Activated naive CD4-positive, alpha-beta T cell treated with Interleukin-2 at 50 U/mL for 16 hours (primary cell): ENCODE results near the gene JMJD6.
"Not testable (repeated sequence)": the region's sequence is repeated elsewhere in the genome, so short reads cannot be mapped to it uniquely, and the experiment has no call there.

ENCODE experiments used
- DNase-seq: peaks from one replicate; pipeline ENCODE4 v3.0.0-alpha.2; 2020

The JMJD6 gene

DNA sequence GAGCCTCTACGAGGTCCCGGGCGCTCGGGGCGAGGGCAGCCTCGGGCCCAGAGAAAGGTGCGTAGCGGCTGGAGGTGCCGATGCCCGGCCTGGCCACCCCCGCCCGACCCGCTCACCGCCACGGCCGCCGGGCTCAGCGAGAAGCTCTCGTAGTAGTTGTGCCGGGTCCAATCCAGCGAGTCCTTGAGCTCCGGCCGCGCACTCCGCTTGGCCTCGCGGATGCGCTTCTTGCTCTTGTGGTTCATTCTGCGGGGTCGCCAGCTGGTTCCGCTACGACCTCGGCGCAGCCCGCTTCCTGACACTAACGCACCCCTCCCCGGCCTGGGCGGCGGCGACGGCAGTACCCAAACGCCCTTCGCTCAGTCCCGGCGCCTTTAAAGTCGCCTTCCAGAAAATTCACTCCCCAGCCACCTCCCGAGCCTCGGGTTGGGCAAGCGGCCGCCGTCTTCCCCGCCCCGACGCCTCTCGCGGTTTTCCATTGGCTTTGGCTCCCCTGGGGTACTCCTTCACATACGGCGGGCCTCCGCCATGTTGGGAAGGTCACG lies at the start of gene JMJD6:
Gene JMJD6 (minus strand): TSS at position 376 of the 545 bp plus-strand sequence. CDS start 131 bp downstream, at position 245.
- peak; percentile 96 for DNase-seq

DNA sequence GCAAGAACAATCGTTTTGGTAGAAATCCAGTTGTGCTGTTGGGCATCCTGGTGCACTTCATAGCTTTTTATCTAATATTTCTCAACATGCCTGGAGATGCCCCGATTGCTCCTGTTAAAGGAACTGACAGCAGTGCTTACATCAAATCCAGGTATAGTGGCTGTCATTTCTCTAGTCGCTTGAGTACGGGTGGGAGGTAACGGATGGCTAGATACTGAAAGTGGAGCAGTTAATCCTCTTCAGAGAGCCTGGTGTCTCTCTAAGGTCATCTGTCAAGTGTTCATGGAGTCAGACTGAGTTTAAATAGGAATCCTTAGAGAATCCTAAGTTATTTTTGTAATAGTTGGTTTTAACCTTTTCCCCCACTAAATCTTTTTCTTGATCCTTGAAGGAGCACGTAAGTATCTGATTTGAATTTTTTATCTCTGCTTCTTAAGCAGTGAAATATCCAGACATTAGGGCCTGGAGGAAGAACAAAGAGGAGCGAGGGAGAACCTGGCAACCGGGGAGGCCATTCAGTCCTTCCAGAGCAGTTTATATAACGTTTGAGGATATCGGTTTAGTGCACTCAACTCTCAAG lies 48.7 kb upstream of the JMJD6 start:
- DNase-seq = no peak

DNA sequence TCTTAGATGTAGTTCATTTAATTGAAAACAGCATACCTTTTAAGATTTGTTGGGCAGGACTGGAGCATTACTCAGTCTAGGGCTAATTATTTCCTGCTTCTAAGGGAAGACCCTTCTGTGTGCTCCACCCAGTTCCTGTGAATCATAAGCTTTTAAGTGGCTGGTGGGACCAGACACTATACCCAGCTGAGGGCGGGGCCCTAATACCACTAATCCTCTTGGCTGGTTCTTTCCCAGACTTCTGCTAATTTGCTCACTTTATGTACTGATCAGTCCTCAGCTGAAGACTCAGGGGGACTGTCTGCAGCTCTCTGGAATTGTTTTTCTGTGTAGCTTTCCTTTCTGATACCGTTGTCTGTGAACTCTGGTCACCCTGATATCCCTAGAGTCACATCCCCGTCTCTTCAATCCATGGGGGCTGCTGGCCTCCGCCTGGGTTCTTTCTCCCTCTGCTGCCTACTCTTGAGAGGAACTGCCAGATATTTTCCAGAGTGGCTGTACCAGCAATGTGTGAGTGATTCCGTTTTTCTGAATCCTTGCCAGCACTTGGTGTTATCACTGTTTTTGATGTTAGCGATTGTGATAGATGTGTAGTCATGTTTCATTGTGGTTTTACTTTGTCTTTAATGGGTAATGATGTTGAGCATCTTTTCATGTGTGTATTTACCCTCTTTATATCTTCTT lies 46.6 kb upstream of the JMJD6 start:
- DNase-seq = peak; percentile 60

DNA sequence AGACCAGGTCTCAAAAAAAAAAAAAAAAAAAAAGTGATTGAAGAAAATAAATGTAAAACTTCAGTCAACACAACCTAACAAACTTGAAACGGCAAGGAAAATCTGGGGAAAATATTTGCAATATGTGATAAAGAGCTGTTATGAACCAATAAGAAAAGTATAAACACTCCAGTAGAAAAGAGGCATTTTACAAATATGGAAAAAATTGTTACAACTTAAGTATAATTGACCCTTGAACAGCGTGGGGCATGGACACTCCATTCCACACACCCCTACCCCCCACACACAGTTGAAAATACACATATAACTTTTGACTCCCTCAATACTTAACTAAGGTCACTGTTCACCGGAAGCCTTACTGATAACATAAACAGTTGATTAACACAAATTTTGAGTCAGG lies 32.2 kb upstream of the JMJD6 start:
- no peak for DNase-seq

DNA sequence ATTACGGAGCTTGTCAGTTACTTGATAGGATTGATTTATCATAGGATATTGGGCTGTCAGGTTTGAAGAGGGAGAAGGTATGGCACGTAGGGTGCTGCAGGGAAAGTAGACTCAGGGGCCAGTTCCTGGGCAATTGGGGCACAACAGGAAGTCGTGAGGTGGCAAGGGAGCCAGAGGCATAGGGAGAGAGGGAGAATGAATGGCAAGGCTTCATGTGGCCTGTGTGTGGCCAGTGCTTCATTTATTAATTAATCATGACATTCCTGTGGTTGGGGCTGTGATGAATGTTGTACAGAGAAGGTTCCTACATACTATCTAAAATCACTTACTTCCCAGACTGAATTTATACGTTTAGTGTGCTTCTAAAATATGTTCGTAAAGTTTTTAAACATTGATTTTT lies 30.9 kb upstream of the JMJD6 start:
- no peak for DNase-seq

DNA sequence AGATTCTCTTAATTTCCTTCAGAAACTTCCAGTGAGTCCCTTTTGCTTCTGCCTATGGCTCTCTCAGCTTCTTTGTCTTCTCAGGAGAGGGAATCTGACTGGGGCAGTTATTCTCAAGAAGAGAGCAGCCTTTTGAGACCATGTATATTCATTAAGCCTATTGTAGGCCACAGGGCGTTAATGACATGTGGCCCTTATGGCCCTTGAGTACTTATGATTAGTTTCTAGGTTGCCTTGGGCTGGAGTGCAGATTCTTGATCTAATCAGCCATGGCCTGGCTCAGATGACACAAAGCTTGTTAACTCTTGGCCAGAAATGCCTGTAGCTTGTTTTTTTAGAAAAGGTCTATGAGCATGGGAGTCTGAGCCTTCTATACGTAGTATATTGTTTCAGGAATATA lies 28.9 kb upstream of the JMJD6 start:
- no peak for DNase-seq

DNA sequence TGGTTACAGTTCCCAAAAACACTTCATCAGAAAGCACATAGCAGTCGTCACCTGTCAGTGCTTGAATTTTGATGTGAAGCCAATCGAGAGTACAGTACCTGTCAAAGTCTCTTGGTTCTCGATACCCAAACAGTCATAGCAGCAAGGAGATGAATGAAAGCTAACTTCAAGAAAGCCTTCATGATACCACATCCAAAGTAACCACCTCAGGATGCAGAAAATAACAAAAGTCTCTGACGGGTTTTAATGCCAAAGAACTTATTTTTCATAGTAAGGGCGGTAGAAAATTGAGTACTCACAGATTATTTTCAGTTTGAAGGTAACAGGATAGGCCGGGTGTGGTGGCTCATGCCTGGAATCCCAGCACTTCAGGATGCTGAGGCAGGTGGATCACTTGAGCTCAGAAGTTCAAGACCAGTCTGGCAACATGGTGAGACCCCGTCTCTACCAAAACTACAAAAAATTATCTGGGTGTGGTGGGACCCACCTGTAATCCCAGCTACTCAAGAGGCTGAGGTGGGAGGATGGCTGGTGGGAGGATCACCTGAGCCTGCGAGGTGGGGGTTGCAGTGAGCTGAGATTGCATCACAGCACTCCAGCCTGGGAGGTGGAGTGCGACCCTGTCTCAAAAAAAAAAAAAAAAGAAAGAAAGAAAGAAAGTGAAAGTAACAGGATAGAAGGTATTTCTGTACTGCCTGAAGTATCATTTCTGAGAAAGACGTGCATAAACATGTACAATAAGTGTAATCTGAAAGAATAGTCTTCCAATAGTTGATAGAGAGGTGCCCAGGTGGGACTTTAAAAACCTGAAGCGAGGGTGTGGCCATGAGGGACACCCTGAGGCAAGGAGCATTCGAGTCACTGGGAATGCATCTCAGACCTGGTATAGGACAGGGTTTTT lies 26.9 kb upstream of the JMJD6 start:
- DNase-seq = peak; percentile 14

DNA sequence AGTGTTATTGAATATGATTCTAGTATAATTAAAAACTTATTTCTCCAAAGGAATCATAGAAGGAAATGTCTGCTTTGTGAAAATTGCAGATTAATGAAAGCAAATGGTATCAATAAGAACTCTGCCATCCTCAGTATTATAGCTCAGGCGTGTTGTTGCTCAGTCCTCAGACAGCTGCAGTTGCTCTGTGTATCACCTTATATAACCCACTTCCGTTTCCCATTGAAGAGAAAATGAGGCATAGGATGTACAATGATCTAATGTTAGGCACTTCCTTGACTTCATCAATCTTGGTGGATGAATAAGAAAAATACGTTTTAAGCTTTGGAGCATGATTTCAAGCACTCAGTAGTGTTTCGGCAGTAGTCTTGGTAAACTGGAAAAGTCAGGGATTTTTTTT lies 25.6 kb upstream of the JMJD6 start:
- DNase-seq = no peak

DNA sequence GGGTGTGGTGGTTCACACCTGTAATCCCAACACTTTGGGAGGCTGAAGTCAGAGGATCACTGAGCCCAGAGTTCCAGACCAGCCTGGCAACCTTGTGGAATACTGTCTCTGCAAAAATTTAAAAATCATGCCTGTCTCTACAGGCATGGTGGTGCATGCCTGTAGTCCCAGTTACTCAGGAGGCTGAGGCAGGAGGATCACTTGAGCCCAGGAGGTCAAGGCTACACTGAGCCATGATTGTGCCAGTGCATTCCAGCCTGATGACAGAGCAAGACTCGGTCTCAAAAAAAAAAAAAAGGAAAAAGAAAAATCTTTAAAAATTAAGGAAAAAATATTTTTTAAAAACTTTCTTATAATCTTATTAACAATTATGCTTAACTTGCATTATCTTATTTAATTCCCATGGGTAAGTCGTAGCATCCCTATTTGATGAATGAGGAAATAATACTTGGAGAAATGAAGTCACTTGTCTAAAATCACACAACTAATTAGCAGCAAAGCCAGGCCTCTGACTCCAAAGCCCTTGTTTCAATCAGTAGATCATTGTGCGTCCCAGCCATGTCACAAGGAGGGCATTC lies 25.1 kb upstream of the JMJD6 start:
- no peak for DNase-seq

DNA sequence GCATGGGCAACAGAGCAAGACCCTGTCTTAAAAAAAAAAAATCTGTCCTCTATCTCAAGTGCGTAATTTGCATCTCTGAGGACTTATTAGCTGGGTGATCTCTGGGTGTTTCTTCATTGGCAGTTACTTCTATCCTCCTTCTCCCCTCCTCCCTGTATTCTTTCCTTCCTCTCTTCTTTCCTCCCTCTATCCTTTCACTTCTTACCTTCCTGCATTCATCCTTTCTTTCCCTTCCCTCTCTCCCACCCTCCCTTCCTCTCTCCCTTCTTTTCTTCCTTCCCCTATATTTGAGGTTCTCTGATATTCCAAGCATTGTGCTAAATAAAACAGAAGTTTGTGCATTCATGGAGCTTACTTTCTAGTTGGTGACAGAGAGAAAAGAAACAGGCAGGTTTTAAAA lies 22.3 kb upstream of the JMJD6 start:
- no peak for DNase-seq

DNA sequence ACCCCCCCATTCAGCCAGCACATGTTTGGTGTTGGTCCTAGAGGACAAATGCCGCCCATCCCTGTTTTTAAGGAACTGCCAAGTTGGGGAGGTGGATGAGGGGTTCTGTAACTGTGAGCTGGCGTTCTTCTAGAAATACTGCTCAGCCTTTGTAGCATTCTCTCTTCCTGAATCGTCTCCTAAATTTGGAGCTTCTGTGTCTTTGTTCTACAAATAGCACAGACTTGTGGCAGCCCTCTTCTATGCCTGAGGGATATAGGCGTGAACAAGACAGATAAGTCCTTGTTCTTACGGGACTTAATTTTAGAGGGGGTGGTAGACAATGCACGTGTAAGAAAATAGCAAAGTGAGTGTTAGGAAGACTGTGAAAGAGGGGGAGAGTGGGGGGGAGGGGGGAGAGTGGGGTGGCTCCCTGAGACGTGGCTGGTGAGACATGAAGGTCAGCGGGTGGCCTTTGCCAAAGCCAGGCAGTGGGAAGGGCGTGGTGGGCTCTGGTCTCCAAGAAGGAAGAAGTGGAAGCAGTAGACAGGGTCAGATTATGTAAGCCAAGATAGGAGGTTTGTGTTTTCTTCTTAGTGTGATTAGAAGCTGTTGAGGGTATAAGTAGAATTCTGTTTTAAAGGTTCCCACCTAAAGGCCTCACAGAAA lies 21.4 kb upstream of the JMJD6 start:
- DNase-seq = no peak

DNA sequence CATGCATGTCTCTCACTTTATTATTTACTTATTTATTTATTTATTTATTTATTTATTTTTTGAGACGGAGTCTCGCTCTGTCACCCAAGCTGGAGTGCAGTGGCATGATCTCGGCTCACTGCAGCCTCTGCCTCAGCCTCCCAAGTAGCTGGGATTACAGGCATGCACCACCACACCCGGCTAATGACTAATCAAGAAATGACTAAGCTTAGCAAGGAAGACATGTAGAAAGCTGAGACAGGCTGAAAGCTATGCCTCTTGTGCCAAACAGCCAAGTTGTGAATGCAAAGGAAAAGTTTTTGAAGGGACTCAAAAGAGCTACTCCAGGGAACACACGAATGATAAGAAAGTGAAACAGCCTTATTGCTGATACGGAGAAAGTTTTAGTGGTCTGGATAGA lies 19.4 kb upstream of the JMJD6 start:
- DNase-seq = not testable (repeated sequence)

DNA sequence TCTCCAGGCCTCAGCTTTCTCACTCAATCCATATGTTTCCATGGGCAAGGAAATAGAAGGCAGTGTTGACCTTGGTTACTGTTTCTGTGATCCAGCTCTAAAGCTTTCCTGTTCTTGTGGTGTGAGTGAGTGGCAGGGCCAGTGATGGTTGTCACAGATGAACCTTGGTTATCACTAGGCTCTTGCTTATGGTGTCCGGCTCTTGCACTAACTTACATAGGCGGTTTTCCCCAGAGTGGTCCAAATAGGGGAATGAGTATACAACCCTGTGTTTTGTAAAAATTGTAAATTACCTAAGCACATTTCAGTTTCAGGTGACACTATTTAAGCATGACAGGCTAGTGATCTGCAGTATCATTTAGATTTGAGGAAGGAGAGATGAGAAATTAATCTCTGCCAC lies 18.3 kb upstream of the JMJD6 start:
- no peak for DNase-seq

DNA sequence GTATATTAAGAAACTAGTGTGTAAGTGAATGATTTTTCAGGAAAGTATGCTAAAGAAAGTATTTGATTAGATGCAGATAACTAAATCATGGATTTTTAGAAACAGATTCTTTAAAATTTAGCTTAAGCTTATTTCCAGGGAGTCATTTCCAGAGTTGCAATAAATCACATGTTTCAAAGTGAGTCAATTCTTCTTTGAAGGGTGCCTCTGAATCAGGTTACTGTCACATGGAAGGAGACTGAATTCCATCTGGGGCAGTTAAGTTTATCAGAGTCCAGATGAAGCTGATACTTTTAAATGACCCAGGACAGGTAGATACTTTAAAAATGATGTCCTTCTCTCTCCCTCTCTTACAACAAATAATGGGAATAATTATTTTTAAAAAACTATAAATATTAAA lies 16.6 kb upstream of the JMJD6 start:
- no peak for DNase-seq

DNA sequence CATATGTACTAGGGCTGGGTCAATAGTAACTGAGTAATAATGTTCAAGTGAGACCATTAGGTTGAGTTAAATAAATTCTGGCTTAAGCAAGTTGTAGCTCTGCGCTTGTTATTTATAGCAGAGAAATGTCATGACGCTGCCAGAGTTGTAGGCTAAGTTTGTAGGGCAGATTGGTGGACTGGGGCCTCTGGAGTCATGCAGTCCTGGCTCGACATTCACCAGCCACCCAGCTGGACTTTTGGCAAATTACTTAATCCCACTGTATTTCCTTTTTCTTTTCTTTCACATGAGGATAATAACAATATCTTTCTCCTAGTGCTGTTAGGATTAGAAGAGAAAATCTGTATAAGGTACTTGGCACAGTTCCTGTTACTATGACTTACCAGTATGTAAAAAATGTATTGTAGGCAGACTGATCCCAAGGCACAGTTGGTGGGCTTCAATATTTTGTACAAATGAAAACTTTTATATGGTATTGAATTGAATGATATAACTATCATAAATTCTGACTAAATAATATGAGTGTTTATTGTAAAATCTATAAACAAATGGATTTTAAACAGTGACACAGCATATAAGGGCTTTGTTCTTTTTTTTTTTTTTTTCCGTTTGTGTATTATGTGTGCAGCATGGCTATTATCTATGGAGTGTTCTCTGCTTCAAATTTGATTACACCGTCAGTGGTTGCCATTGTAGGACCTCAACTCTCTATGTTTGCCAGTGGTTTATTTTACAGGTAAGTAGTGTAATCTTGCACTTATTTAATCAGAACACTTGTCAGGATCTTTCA lies 14.1 kb upstream of the JMJD6 start:
- DNase-seq = no peak

DNA sequence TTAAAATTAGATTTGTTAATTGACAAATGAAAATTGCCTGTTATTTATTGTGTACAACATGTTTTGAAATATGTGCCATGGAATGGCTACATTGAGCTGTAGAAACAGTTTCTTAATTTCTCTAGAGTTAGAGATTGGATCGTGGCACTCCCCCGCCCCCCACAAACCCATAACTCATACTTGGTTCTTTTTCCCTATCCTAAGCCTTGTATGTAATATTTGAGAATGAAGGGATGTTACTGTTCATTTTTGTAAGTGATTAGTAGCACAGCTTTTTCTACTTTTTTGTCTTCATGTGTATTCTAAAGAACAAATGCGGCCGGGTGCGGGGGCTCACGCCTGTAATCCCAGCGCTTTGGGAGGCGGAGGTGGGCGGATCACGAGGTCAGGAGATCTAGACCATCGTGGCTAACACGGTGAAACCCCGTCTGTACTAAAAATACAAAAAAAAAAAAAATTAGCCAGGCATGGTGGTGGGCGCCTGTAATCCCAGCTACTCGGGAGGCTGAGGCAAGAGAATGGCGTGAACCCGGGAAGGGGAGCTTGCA lies 13.2 kb upstream of the JMJD6 start:
- not testable (repeated sequence) for DNase-seq

DNA sequence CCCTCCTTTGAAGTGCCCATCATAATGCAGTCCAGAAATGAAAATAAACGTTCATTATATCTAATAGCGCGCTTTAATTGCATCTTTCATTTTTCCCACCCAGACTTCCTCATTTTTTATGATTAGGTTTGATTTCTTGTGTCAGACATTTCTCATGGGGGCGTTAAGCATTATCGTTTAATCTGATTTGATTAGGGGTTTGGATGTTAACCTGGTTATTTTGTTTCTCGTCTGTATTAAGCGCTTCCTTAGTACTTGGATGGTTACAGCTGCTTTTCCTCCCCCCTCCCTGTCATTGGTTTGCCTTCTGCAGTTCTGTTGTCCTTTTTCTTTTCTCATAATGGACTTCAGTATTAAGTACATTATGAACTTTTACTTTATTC lies 12.1 kb upstream of the JMJD6 start:
- DNase-seq = no peak

DNA sequence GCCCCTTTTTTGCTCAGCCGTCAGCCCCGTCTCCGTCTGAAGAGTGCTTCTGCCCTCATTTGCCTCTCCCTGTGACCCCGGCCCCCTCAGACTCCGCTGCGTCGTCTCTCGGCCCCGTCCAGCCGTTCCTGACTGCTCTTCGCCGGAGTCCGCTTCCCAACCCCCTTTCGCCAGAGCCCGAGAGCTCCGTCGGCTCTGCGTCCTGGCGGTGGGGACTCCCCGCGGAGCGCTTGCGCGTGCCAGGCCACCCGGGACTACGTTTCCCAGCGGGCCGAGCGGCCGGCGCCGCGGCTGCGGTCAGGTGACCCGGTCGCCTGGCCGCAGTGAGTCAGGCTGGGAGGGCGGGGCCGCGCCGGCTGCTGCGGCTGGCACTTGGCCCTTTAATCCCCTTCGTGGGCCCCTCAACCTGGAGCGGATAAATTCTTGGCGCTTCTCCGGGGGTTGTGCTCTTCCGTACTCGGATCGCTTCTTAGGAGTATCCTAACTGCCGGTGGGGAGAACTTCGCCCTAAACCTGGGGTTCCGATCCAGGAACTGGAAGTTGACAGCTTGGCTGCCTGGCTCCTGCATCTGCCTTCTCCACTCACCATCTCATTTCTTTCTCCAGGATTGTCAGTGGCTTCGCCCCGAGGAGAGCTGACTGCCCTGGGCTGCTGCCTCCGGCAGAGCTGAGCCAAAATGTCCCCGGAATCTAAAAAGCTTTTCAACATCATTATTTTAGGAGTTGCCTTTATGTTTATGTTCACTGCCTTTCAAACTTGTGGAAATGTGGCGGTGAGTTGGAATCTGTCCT lies 11.5 kb upstream of the JMJD6 start, which contains the start of gene MFSD11:
Gene MFSD11 (plus strand): TSS at position 444 of the 792 bp plus-strand sequence. CDS start 234 bp downstream, at position 678.
- peak; percentile 93 for DNase-seq

DNA sequence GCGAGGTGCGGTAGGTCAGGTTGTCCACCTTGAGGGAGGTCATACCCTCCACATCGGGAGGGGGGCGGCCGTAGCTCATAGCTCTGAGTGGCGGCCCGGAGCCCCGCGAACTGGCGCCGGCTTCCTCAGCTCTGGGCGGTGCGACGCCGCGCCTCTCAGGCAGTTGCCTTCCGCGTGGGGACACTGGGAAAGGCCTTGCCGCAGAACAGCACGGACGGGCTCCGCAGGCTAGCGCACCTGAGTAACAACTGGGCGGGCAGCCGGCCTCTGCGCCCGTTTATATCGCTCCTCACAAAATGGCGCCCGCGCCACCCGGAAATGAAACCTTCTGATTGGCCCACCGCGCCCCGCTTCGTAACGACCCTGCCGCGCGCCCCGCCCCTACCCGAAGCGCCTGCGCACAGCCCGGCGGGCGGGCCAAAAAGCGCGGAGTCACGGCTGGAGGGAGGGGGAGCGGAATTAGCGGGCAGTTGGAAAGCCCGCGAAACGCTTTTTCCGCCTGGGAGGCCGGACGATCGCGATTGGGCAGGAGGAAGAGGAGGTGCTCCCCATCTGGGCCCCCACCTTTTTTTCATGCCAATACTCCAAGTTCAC lies 10.8 kb upstream of the JMJD6 start, which contains the start of gene SRSF2:
Gene SRSF2 (minus strand): TSS at position 250 of the 594 bp plus-strand sequence. CDS start 171 bp downstream, at position 79.
- peak; percentile 99 for DNase-seq
